ENCODE data around the gene ANO2.

- TF ChIP-seq RAD21 (IDR thresholded peaks at IDR 0.05): no peak
- TF ChIP-seq CTCF (IDR thresholded peaks at IDR 0.05; ENCODE audit: low read depth, low read length, missing input control): no peak
- TF ChIP-seq MAX (IDR thresholded peaks at IDR 0.05): no peak
- TF ChIP-seq TAF1 (conservative IDR thresholded peaks at IDR 0.05): no peak
- no peak for TF ChIP-seq REST (IDR thresholded peaks at IDR 0.05)
- TF ChIP-seq YY1 (IDR thresholded peaks at IDR 0.05): no peak
- TF ChIP-seq JUND (IDR thresholded peaks at IDR 0.05): no peak
- no peak for TF ChIP-seq FOXA1 (IDR thresholded peaks at IDR 0.05)
- no peak for TF ChIP-seq SP1 (IDR thresholded peaks at IDR 0.05)
These were observed 173.3 kb downstream of the ANO2 start for GRCh38 chr12:5771756-5772155.

All from liver (tissue), 3 donors.